Measurements from ENCODE around the gene PDXK. TPM values are rescaled to one million over a fixed set of nuclear protein-coding genes. Genes with fewer than 3 reads are reported as not detected.
A peak's percentile ranks its signal among the peaks of the same experiment; 100 is the strongest.

Gene PDXK
- total and polyA plus RNA-seq, 9 of the 15 experiments (the other 6 are each of a cell fraction or from before 2014, with no cell fraction given), result 5.6 to 162 (median 76.5) TPM

DNA sequence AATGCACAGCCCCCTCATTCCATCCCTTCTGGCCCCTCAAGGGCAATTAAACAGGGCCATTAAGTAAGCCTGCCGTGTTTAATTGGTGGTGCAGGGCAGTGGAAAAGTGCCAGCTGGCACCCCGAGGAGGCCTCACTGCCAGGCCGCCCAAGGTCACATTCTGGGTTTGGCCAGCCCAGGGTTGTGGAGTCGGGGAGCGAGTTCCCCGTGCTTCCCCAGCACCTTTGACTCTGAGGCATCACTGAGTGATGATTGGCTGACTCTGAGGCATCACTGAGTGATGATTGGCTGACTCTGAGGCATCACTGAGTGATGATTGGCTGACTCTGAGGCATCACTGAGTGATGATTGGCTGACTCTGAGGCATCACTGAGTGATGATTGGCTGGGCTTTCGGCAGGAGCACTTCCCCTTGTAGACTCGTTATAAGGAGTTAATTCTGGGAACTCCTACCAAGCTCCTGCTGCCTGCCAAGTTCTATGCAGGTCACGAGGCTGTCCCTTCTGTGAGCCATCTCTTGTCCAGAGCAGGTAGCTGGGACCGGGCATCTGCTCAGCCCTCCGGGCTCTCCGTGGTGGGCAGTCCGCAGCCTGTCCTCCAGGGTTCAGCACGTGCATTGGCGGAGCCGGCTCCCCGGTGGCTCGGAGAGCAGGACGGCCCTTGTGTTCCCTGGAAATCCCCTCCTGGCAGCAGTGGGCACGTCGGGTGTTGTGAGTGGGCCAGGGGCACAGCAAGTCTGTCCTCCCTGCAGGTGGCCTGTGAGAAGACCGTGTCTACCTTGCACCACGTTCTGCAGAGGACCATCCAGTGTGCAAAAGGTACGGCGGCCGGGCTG is 36.2 kb downstream of the PDXK start:
- no peak for FAIRE-seq
- no peak overlapping the region for H2AFZ ChIP-seq (ENCODE audit: low read depth, low read length)
- H3K4me2 ChIP-seq (ENCODE audit: insufficient read depth, low read length), result no peak overlapping the region
- H3K79me2 ChIP-seq (ENCODE audit: control insufficient read depth, insufficient read depth, low read length), result no peaks in the 10 kb centered on the region
- H3K4me3 ChIP-seq, result no peak overlapping the region
- no TSS peak for BruUV-seq (replicated peaks)
- 91% methylated on average over 26 of the region's 26 CpGs for WGBS (ENCODE audit: insufficient coverage, low coverage, missing lambda C conversion rate)
- ChIA-PET CTCF (ENCODE audit: low intra/inter-chr PET ratio) (no interaction called here), POLR2A (interaction anchor here (1.1 kb wide), 1 partner anchor 55 kb away, joined by 3 read pairs; no protein-coding TSS in a partner anchor)
- peak; percentile 71 for ATAC-seq
- H3K9me1 ChIP-seq (ENCODE audit: control insufficient read depth, insufficient read depth, low read length), result no peaks in the 10 kb centered on the region
- peaks cover 92% of the 10 kb centered on the region for H3K36me3 ChIP-seq (ENCODE audit: control insufficient read depth, insufficient read depth, low read length)
- DNase-seq (ENCODE audit: extremely low read depth in 1 of 4, low spot score in 3 of 4), result peak in 1 of 4 experiments; percentile 60
- no peaks in the 10 kb centered on the region for H3K9me3 ChIP-seq (replicated peaks; ENCODE audit: control insufficient read depth, insufficient read depth, low read depth, low read length)
- in situ Hi-C loops (cut with MboI), result no loop called here
- H3K4me1 ChIP-seq (replicated peaks in 1 of 2; ENCODE audit: control insufficient read depth in 2 of 2, insufficient read depth in 2 of 2, low read length in 2 of 2), result peaks cover 0 to 39% of the 10 kb centered on the region in 2 experiments; a peak in 1 of 5 replicates
- no peak overlapping the region; a peak in 1 of 4 replicates for H3K9ac ChIP-seq (ENCODE audit: insufficient read depth in 1 of 2, low read depth in 2 of 2, low read length in 2 of 2)
- intact Hi-C loops (cut with micrococcal nuclease), result no loop called here
- no peak overlapping the region for H3K27ac ChIP-seq (ENCODE audit: extremely low read depth, low read depth, low read length)
- no peaks in the 10 kb centered on the region; the same call in 1 of the 2 replicates for H4K20me1 ChIP-seq (replicated peaks; ENCODE audit: control insufficient read depth, insufficient read depth, low read length)
- no peaks in the 10 kb centered on the region for H3K27me3 ChIP-seq (ENCODE audit: control insufficient read depth in 2 of 2, insufficient read depth in 2 of 2, low read length in 2 of 2)
- no peak for TF ChIP-seq ARNT (IDR thresholded peaks at IDR 0.05)
- TF ChIP-seq ASH1L (IDR thresholded peaks at IDR 0.05; ENCODE audit: borderline replicate concordance, low read depth, partially characterized antibody), result peak; percentile 92
- TF ChIP-seq CBX5 (IDR thresholded peaks at IDR 0.05; ENCODE audit: borderline replicate concordance, low read depth), result no peak
- 0 out of 2 replicates have a peak, but pooled peaks have one; percentile 25 for TF ChIP-seq CREM (IDR thresholded peaks at IDR 0.05; ENCODE audit: low read depth)
- TF ChIP-seq NFYB (IDR thresholded peaks at IDR 0.05; ENCODE audit: extremely low read depth, insufficient read length), result peak; percentile 94
- TF ChIP-seq RBM22 (IDR thresholded peaks at IDR 0.05; ENCODE audit: low read depth, low read length, poor library complexity, severe bottlenecking), result peak; percentile 50
- TF ChIP-seq CHD2 (IDR thresholded peaks at IDR 0.05; ENCODE audit: low read depth, low read length), result peak; percentile 68; the same call in 1 of the 2 replicates
- TF ChIP-seq ZNF3 (CRISPR knock-in tag; IDR thresholded peaks at IDR 0.05), result no peak
- no peak for TF ChIP-seq LARP7 (IDR thresholded peaks at IDR 0.05)
- TF ChIP-seq PML (IDR thresholded peaks at IDR 0.05; ENCODE audit: low read length), result no peak
- no peak for TF ChIP-seq RCOR1 (IDR thresholded peaks at IDR 0.05; ENCODE audit: borderline replicate concordance in 1 of 2, low read depth in 2 of 2, low read length in 2 of 2)
- no peak for TF ChIP-seq ZNF263 (CRISPR knock-in tag; IDR thresholded peaks at IDR 0.05; ENCODE audit: borderline replicate concordance)
- peak; percentile 78 for TF ChIP-seq LEF1 (IDR thresholded peaks at IDR 0.05)
- TF ChIP-seq, protein P1, sequence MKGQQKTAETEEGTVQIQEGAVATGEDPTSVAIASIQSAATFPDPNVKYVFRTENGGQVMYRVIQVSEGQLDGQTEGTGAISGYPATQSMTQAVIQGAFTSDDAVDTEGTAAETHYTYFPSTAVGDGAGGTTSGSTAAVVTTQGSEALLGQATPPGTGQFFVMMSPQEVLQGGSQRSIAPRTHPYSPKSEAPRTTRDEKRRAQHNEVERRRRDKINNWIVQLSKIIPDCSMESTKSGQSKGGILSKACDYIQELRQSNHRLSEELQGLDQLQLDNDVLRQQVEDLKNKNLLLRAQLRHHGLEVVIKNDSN (CRISPR knock-in tag; IDR thresholded peaks at IDR 0.05), result no peak
- TF ChIP-seq HDAC6 (IDR thresholded peaks at IDR 0.05; ENCODE audit: low read depth, low read length), result no peak
- TF ChIP-seq SPI1 (IDR thresholded peaks at IDR 0.05; ENCODE audit: borderline replicate concordance, low read depth, low read length), result peak; percentile 54
- TF ChIP-seq GABPA (tag; conservative IDR thresholded peaks at IDR 0.05; ENCODE audit: low read depth), result no peak
- TF ChIP-seq MBD2 (IDR thresholded peaks at IDR 0.05; ENCODE audit: borderline replicate concordance, low read depth), result peak; percentile 90
- no peak for TF ChIP-seq ERF (CRISPR knock-in tag; IDR thresholded peaks at IDR 0.05)
- no peak for TF ChIP-seq RBM34 (IDR thresholded peaks at IDR 0.05; ENCODE audit: borderline replicate concordance, insufficient read depth, low read length)
- no peak for TF ChIP-seq EGR1 (conservative IDR thresholded peaks at IDR 0.05)
- peak; percentile 74 for TF ChIP-seq NEUROD1 (IDR thresholded peaks at IDR 0.05; ENCODE audit: borderline replicate concordance, low read depth, low read length, partially characterized antibody)
- TF ChIP-seq CREB1 (IDR thresholded peaks at IDR 0.05), result no peak
- TF ChIP-seq CREB1 (CRISPR knock-in tag; IDR thresholded peaks at IDR 0.05), result 0 out of 2 replicates have a peak, but pooled peaks have one; percentile 5
- no peak for TF ChIP-seq HOXB6 (CRISPR knock-in tag; IDR thresholded peaks at IDR 0.05; ENCODE audit: borderline replicate concordance)
- no peak for TF ChIP-seq HMG20A (CRISPR knock-in tag; conservative IDR thresholded peaks at IDR 0.05)

Measured in K562 (cell line).